Activated CD4-positive, alpha-beta T cell treated with anti-CD3 and anti-CD28 coated beads, Interleukin-2, amount 50 U/mL, for 48 hours (primary cell): Measurements from ENCODE around the gene PPIF.

Source experiments
- DNase-seq, 2 experiments: peaks; one replicate each; pipeline ENCODE4 v3.0.0-alpha.2; 2020

Gene PPIF

GRCh38 chr10:79313911-79314439 lies 33.3 kb upstream of the PPIF start:
- DNase-seq, result no peak

DNA sequence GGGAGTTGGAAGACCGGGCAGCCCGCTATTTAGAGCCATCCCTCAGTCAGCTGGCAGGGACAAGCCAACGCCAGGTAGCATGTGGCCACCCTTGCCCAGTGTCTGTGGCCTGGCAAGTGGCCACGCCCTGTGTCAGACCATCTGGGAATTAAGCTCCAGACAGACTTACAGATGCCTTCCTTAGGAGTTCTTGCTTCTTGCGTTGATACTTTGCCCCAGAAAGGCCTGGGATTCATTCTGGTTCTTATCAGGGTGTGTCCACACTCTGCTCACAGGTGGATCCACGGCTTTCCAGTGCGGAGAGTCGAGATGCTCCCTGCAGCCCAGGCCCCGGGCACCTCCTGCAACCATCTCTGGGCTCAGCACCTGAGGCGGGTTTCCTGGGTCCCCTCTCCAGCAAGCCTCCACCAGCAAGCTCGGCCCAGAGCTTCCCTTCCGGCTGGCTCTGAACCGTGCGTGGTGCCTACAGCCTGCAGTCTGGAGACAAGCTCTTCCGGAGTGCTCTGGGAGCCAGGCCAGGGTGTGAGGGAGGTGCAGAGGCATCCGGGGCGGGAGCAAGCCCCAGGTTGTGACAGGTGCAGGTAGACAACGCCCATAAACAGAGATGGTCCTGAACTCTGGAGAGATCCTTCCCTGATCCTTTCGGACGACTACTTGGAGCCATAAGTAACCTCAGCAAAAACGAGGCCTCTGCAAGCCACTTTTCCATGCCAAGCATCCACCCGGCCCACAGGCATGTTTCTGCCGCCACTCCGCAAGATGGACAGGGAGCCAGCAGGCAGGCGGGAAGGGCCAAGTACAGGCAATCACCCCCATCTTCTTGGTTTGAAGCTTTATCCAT lies 32.3 kb upstream of the PPIF start:
- no peak for DNase-seq

DNA sequence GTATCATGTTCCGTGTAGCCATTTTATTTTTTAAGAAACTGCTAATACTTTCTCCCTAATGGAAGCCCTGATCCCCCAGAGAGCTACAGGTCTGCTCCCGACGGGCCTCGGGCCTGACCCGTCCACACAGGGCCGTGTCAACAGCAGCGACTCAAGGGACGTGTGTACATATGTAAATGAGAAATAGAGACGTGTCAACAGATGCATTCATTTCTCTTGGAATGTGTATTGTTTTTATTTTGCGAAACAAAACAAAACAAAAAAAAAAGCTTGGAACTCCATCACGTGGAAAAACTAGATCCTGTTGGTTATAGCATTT lies 31.7 kb upstream of the PPIF start:
- no peak for DNase-seq

DNA sequence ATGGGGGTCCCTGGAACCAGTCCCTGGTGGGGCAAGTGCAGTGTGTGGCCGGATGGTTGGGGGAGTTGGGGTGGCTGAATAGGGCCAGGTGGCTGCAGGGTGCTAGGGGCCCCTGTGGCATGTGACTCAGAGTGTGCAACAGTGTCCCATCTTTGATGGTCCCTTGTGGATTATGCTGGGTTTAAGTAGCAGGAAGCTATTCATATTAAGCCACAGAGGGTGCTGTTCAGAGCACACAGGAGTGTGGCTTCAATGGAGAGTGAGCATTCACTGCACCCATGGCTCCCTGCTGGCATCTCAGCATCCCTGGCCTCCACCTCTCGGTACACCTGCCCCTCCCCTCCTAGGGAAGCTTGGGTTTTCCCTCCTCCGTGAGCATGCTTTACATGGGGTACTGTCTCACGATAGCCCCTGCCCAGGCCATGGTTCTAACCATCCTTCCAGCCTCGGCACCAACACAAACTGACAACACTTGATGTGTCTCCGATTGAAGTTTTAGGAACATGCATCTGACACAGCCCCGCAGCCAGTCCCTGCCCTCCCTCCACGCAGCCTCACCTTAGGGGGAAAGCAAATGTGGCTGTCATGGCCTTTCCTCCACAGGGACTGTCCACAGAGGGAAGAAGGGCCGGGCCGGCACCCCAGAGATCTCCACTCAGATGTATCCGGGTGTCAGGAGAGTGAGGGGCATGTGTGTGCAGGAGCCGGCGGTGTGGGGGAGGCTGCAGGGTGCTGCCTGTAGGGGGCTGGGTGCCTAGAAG lies 30.4 kb upstream of the PPIF start:
- peak; percentile 16 to 20 for DNase-seq

DNA sequence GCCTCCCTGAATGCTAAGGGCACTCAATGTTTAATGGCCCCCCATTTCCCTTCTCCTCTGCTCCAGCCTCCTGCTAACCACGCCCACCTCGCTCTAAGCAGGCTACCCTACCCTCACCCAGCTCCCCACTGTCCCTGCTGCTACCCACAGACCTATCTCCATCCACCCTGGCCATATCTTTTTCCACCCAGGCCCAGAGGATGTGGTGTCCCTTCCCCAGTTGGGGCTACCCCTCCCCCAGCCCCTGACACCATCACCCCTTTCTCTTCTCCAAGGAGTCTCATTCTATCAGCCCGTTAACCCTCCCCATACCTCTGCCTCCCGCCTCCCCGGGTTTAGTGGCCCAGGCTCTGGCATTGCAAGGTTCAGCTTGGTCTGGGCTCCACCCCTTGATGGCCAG lies 28.9 kb upstream of the PPIF start:
- DNase-seq, result no peak

GRCh38 chr10:79319115-79319771 lies 28.0 kb upstream of the PPIF start:
- no peak for DNase-seq

DNA sequence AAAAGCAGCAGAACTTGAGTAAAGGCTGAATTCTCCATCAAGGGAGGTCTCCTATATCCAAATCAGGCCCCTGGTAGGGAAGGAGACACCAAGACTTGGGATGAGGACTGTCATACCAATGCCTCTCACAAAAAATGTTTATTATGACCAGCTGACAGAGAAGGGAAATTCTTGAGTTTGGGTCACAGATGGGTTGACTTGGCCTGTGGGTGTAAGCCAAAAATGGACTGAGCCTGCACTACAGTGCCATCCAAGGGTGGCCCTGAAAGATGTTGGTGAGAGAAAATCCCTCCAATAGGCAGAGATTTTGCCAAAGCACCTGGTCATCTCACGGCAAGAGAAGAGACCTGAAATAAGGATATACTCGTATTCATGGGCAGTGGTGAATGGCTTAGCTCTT lies 27.0 kb upstream of the PPIF start:
- no peak for DNase-seq

DNA sequence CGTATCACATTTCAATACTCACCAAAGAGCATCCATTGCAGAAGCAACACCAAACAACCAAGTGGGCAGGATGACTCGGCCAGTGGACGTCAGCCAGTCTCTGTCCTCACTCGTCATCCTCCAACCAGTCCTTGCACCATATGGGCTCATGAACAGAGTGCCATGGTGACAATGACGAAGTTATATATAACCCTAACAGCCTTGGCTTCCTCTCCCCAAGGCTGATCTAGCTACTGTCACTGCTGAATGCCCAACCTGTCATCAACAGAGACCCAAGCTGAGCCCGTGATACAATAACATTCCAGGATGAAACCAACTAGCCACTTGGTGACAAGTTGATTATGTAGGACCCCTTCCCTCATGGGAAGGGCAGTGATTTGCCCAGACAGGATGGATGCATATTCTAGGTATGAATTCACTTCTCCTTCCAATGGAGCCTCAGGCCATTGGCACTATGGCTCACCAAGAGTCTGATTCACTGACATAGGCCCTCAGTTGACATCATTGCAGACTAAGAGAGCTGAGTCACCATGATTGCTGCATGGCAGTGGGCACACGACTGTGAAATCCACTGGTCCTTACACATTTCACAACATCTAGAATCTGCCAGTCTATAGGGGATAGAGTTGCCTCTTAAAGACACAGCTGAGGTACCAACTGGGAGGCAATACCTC lies 26.3 kb upstream of the PPIF start:
- DNase-seq, result peak; percentile 24 to 45

DNA sequence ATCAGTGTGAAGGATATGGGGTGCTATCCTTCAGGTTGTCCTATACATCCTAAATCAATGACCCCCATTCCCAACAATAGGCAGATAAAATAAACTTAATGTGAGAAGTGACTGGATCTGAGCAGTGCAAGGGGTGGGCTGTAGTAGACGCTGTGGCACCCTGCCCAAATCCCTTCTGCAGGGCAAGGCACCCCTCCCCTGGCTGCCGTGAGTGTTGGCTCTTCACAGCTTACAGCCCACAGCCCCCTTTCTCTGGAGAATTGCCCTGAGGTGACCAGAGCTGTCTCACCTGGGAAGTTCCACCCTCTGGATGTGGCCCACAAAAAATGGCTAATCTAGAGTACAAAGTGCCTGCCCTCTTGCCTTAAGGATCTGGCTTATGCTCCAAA lies 25.8 kb upstream of the PPIF start:
- DNase-seq, result no peak

DNA sequence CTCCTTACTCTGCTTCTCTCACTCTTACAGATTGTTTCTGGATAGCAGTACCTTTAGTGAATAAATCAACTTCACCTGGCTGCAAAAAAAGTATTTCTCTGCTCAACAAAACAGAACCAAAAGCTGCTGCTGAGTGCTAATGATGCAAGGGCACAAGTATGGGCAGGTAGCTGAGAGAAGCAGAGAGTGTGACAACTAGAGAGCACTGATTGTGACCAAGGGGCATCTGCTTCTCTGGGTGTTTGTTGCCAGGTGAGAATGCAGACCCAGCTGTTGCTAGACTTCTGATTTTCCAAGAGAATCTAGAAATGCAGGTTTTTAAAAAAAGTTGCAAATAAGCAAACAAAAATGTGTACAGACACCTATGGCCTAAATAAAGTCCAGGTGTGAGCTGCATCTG lies 25.3 kb upstream of the PPIF start:
- no peak for DNase-seq

DNA sequence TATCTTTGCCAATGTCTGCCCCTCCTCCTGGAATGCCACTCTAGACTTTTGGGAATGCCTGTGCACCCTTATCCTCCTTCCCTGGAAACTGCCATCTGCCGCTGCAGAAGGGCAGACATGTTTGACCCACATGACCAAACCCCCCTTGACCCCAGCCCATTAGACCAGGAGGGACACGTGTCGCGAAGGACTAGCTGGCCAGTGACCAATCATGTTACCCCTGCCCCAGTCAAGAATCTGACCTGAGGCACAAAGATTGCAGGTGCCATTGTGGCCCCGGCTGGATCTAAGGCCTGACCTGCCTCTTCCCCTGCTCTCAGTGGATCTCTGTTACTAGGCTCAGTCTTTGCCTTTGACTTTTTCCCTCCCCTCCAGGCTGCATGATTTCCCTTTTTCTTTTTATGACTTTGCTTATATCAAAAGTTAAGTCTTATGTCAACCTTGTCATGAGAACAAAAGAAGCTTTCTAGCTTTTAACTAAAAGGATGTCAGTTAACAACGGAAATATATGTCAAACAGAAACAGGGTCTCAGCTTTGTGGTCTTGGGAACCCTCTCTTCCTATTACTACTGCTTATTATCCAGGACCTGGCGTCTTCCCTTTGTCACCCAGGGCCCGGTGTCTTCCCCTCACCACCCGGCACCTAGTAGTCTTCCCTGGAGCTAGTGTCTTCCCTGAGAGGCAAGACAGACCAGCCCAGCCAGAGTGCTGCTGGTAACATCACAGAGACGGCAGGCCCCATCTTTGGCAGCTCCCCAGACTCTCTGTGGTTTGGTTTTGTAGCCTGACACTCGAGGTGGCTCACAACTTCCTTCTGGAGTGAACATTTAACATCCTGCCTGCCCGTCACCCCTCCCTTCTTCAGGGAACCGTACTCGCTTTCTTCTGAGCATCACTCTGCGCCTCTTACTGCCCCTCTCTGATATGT lies 24.4 kb upstream of the PPIF start:
- DNase-seq, result peak; percentile 79 to 85

- no peak for DNase-seq
These were observed 23.7 kb upstream of the PPIF start for GRCh38 chr10:79323602-79324001.

- DNase-seq, result no peak
These were observed 23.1 kb upstream of the PPIF start for GRCh38 chr10:79324032-79324695.

DNA sequence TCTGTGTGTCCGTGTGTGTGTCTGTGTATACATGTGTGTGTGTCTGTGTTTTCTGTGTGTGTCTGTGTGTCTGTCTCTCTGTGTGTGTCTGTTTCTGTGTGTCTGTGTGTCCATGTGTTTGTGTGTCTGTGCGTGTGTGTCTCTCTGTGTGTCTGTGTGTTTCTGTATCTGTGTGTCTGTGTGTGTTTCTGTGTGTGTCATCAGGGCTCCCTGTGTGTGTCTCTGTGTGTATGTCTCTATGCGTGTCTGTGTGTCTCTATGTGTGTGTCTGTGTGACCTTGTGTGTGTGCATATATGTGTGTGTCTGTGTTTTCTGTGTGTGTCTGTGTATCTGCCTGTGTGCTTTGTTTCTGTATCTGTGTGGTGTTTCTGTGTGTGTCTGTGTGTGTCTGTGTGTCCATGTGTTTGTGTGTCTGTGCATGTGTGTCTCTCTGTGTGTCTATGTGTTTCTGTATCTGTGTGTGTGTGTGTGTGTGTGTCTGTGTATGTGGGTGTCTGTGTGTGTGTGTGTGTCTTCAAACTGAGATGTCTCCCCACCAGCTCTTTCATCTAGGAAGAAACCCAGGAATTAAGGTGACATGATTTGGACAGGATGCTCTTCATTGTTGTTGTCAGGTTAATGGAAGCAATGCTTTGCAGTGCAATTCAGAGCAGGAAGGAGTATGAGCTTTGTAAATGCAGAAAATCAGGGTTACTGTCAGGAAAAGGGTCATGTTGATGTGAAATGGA lies 20.7 kb upstream of the PPIF start:
- DNase-seq, result no peak

- DNase-seq, result no peak
These were observed 20.2 kb upstream of the PPIF start for GRCh38 chr10:79327090-79327457.

DNA sequence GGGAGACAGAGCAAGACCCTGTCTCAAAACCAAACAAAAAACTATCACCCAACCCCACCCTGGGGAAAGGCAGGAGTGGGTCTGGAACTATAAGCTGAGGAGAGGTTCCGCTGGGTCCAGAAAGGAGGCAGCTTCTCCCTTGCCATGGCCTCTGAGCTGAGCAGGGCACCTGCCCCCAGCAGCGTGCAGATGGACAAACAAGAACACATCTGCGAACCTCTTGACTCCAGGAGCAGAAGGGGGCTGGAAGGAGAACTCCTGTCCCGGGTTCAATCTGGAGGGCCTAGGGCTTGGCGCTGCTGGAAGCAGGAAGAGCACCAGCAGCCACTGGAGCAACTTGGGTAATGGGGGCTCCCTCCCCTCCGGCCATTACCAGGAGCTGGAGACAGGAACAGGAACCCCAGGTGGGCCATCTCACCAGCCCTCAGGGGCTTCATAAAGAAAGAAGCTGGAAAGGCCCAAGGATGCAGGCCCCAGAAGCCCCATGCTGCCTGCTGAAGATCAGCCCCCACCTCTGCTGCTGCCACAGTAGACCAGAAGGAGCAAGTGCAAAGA lies 19.0 kb upstream of the PPIF start:
- no peak for DNase-seq

DNA sequence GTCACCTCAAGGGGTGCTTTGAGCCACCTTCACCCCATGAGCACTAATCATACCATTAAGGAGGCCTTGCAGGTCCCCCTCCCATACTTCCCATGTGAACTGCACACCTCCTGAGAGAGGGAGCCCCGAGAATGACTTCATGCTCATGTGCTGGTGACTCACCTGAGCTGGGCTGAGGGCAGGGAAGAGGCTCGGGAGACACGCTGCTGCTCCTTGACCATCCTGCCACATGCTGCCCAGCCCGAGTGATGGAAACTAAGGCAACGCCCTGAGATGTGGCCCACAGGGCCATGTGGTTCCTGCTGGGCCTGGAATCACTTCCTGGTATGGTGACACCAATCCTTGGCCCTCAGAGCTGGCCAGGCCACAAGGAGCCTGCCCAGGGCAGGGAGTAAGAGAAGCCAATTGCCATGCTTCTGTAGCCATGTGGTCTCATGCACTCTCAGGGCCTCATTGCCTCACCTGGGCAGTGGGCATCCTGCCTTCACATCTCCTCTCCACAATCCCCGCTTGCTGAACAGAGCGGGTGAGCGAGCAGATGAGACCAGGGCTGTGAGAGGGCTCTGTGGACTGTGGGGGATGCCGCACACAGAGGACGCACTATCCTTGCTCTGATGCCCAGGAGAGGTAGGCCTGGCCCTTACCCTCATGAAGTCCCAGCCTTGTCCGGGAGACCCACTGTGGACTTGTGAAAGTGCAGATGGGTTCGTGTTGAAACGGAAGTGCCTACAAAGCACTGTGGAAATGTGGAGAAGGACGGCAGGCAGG lies 18.3 kb upstream of the PPIF start:
- no peak for DNase-seq

- DNase-seq, result no peak
These were observed 17.7 kb upstream of the PPIF start for GRCh38 chr10:79329529-79329928.

GRCh38 chr10:79331226-79331625 lies 16.0 kb upstream of the PPIF start:
- no peak for DNase-seq

GRCh38 chr10:79331709-79332108 lies 15.6 kb upstream of the PPIF start:
- peak; percentile 83 to 92 for DNase-seq
